ENCODE results near the gene PRODH. TPM values are rescaled to one million over a fixed set of nuclear protein-coding genes. Genes with fewer than 3 reads are reported as not detected.
"Not testable (repeated sequence)": the region's sequence is repeated elsewhere in the genome, so short reads cannot be mapped to it uniquely, and the experiment has no call there.

PRODH gene
- total RNA-seq, 1 experiment from 2014 or later = not detected

GRCh38 chr22:18954990-18955571 lies 19.0 kb upstream of the PRODH start:
- no peak for DNase-seq (ENCODE audit: low read depth)

GRCh38 chr22:18954303-18954989 lies 18.4 kb upstream of the PRODH start:
- DNase-seq (ENCODE audit: low read depth) = peak; percentile 11

- not testable (repeated sequence) for DNase-seq (ENCODE audit: low read depth)
These were observed 17.0 kb upstream of the PRODH start for GRCh38 chr22:18953128-18953527.

- DNase-seq (ENCODE audit: low read depth) = no peak
These were observed 15.9 kb upstream of the PRODH start for GRCh38 chr22:18952022-18952421.

GRCh38 chr22:18950141-18950540 lies 14.0 kb upstream of the PRODH start:
- no peak for DNase-seq (ENCODE audit: low read depth)

GRCh38 chr22:18947905-18948304 lies 11.8 kb upstream of the PRODH start:
- DNase-seq (ENCODE audit: low read depth) = no peak

GRCh38 chr22:18947105-18947504 lies 11.0 kb upstream of the PRODH start:
- not testable (repeated sequence) for DNase-seq (ENCODE audit: low read depth)

GRCh38 chr22:18938691-18939090 lies 2.6 kb upstream of the PRODH start:
- not testable (repeated sequence) for DNase-seq (ENCODE audit: low read depth)

GRCh38 chr22:18934688-18935087 lies 1.4 kb downstream of the PRODH start:
- not testable (repeated sequence) for DNase-seq (ENCODE audit: low read depth)

GRCh38 chr22:18933914-18934313 lies 2.2 kb downstream of the PRODH start:
- DNase-seq (ENCODE audit: low read depth) = no peak

GRCh38 chr22:18931905-18932652 lies 4.0 kb downstream of the PRODH start:
- DNase-seq (ENCODE audit: low read depth) = no peak

- no peak for DNase-seq (ENCODE audit: low read depth)
These were observed 6.6 kb downstream of the PRODH start for GRCh38 chr22:18929459-18929858.

GRCh38 chr22:18927573-18927972 lies 8.5 kb downstream of the PRODH start:
- DNase-seq (ENCODE audit: low read depth) = no peak

- DNase-seq (ENCODE audit: low read depth) = no peak
These were observed 9.1 kb downstream of the PRODH start for GRCh38 chr22:18927020-18927419.

- no peak for DNase-seq (ENCODE audit: low read depth)
These were observed 10.6 kb downstream of the PRODH start for GRCh38 chr22:18925368-18926064.

GRCh38 chr22:18920257-18920902 lies 15.7 kb downstream of the PRODH start:
- DNase-seq (ENCODE audit: low read depth) = not testable (repeated sequence)

- DNase-seq (ENCODE audit: low read depth) = not testable (repeated sequence)
These were observed 18.3 kb downstream of the PRODH start for GRCh38 chr22:18917818-18918217.

GRCh38 chr22:18915550-18915949 lies 20.5 kb downstream of the PRODH start:
- DNase-seq (ENCODE audit: low read depth) = not testable (repeated sequence)

GRCh38 chr22:18914558-18914957 lies 21.5 kb downstream of the PRODH start:
- not testable (repeated sequence) for DNase-seq (ENCODE audit: low read depth)

GRCh38 chr22:18912264-18912946 lies 23.7 kb downstream of the PRODH start:
- not testable (repeated sequence) for DNase-seq (ENCODE audit: low read depth)

GRCh38 chr22:18911535-18911934 lies 24.6 kb downstream of the PRODH start:
- not testable (repeated sequence) for DNase-seq (ENCODE audit: low read depth)
